GM21447 (cell line): ENCODE measurements around the gene NDUFA12.
"Not testable (repeated sequence)": the region's sequence is repeated elsewhere in the genome, so short reads cannot be mapped to it uniquely, and the experiment has no call there.

Experiments used
- ATAC-seq: cut with Tn5 transposase; IDR thresholded peaks from one replicate; pipeline ENCODE4 v1.9.1; 2021; ENCODE audit not compliant: unreplicated experiment

Gene NDUFA12

DNA sequence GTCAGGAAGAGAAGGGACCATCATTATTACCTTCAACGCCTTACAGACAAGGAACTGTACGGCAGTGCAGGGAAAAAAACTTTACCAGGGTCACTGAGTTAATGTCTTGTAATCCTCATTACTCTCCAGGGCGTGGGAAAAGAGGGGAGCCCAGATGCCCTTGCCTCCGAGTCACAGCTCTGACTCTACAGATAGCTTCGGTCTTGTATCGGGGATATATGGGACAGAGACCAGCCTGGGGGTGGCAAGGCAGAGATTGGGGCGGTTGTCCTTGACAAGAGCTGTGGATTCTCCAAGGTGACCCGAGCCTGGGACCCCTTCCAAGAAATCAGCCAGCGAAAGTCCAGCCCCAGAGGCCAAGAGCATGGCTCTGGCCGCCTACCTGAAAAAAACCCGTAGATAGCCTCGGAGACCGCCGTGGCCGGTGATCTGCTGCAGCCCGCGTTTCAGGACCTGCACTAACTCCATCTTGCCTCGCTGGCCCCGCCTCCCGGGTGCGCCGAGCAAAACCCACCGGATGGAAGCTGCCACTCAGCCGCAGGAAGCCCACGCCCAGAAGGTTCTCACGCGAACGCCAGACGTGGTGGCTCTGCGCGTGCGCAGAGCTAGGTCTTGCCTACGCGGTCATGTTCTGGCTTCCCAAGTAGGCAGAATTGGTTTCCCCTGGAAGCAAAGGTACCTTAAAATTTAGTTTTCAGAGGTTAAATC lies at the start of gene NDUFA12:
TSS of gene NDUFA12 (minus strand) at position 485 of the 708 bp plus-strand sequence. CDS start at position 468, 17 bp downstream.
- peak; percentile 98 for ATAC-seq

DNA sequence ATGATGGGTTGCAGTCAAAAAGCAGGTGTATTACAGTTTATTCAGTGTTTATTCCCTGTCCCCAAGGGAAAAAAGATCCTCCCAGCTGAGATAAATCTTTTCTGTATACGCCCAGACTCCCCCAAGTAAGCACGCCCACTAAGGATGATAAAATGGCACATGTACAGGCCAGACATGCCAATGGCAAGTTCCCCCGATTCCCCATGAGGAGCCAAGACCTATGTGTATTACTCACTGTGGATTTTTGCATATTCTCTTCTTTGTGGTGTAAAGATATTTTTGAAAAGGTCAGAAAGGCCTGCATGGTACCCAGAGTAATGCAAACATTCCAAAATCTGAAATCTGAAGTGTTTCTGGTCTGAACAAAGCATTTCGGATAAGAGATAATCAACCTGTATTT lies 47.7 kb upstream of the NDUFA12 start:
- no peak for ATAC-seq

DNA sequence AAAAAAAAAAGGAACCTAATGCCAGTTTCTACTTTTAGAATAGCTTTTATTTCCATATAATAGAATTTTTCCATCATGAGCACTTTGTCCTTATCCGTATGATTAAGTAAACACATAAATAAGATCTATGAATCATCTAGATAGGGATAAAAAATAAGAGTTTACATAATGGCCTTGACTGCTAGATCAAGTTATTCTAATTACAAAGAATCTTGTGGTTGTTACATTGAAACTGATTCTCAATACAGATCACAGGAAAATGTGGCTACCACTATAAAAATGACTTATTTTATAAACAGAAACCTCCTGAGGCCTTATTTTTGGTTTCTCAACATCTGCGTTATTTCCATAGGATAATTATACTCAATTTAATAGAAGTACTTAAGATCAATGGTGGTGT lies 34.4 kb upstream of the NDUFA12 start:
- ATAC-seq: no peak

DNA sequence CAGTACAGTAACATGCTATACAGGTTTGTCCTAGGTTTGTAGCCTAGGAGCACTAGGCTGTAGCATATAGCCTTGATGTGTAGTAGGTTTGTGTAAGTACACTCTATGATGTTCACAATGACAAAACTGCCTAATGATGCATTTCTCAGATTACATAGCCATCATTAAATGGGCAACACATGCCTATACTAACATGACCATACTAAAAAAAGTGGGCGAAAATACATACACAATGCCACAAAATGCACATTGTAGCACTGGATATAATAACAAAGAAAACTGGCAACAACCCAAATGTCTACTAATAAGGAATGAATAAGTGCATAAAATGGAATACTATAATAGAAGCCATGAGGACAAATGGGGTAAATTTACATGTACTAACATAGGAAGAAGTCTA lies 31.3 kb upstream of the NDUFA12 start:
- no peak for ATAC-seq

DNA sequence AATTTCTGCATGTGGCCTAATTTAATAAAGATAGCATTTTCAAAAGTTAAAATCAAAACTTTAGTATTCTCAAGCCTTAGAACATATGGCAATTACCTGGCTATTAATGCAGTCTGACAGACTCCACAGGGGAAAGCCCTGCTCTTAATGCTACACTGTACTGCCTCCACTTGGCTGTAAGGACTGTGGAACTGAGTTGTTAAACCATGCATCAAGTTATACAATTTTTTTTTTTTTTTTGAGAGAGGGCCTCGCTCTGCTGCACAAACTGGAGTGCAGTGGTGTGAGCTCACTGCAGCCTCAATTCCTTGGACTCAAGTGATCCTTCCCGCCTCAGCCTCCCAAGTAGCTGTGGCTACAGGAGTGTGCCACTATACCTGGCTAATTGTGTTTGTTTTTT lies 19.0 kb upstream of the NDUFA12 start:
- ATAC-seq: no peak

DNA sequence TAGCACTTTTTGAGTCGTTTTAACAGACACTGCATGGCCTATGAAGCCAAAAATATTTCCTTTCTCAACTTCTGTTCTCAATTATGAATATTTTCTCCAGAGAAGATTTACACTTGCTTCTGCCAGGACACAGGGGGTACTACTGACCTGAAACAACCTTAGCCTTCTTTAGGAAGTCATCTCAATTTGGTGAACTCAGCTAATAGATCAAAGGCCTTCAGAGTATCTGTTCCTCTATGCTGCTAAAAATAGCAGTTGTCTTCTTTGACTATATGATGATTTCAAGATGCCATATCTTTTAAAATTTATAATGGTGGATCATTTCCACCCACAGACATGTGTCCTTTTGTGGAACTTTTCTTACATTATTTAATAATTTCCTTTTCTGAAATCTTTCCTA lies 14.0 kb upstream of the NDUFA12 start:
- no peak for ATAC-seq

DNA sequence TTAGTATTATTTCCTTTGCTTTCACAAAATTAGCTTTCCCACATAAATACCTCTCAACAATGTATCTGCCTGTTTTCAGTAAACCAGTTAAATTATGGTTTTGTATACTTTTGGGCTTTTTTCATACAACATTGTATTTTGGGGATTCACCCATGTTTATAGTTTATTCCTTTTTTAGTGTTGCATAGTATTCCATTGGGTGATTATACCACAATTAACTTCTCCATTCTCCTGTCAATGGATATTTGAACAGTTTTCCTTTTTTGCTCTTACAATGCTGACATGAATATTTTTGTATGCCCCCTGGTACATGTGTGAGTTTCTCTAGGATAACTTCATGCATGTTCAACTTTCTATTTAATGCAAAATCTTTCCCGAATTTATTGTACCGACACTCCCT lies 12.6 kb upstream of the NDUFA12 start:
- ATAC-seq: no peak

DNA sequence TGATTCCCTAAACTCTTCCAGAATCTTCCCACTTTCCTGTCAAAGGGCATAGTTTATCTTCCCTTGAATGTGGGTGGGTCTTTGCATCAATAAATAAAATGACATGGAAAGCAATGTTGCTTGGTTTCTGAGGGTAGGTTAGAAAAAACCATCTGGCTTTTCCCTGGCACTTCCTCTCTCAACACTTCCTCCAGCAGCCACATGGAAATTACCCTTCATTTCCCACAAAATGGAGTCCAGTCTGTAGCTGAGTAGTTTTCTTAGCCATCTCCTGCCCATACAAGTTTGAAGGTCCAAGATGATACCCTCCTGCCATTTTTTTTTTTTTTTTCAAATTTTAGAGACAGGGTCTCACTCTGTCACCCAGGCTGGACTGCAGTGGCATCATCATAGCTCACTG lies 11.1 kb upstream of the NDUFA12 start:
- ATAC-seq: no peak

DNA sequence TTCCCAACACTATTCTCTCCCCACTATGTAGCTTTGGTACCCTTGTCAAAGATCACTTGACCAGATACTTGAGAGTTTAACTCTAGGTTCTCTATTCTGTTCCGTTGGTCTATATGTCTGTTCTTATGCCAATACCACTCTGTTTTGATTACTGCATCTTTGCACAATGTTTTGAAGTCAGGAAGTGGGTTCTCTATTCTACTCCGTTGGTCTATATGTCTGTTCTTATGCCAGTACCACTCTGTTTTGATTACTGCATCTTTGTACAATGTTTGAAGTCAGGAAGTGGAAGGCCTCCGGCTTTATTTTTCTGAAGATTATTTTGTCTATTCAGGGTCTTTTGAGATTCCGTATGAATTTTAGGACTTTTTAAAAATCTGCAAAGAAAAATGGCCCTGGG lies 2.7 kb upstream of the NDUFA12 start:
- no peak for ATAC-seq

DNA sequence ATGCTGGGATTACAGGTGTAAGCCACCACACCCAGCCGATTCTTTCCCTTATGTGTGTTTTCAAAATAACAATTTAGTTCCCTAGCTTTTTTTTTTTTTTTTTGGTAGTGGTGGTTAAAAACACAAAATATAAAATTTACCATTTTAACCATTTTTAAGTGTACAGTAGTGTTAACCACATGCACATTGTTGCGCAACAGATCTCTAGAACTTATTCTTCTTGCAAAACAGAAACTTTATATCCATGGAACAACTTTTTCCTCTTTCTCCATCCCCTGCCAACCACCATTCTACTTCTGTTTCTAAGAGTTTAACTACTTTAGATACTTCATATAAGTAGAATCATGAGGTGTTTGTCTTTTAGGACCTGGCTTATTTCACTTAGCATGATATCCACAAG lies 1.1 kb upstream of the NDUFA12 start:
- ATAC-seq: no peak

DNA sequence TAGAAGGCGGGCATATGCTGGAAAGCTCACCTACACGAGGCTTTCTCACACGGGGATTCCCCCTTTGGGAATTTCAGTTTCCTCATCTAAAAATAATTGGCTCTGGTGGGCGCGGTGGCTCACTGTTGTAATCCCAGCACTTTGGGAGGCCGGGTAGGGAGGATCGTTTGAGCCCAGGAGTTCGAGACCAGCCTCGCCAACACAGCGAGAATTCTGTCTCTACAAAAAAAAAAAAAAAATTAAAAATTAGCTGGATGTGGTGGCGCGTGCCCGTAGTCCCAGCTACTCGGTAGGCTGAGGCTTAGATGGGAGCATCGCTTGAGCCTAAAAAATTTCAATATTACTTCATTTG lies 400 bp upstream of the NDUFA12 start:
- ATAC-seq: peak; percentile 10

DNA sequence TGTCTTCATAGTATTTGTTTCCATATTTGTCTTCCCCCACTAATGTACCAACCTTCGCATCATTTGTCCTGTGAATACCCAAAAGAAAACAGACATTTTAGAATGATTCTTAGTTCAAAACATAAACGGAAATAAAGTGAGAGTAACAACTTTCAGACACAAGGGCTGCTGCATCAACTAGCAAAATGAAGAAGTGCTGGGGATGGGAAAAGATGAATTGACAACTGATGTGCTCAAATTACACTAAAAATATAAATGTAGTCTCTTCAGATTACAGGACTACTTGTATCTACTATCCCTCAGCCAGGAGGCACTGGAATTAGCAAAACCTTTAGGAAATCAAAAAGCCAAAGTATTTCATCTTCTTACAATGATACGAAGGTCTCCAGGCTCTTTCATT lies 743 bp downstream of the NDUFA12 start:
- no peak for ATAC-seq

DNA sequence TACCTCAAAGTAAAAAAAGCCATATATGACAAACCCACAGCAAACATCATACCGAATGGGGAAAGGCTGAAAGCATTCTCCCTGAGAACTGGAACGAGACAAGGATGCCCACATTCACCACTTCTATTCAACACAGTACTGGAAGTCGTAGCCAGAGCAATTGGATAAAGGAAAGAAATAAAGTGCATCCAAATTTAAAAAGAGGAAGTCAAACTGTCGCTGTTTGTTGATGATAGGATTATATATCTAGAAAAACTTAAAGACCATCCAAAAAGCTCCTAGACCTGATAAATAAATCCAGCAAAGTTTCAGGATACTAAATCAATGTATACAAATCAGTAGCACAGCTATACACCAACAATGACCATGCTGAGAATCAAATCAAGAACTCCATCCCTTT lies 5.2 kb downstream of the NDUFA12 start:
- no peak for ATAC-seq

DNA sequence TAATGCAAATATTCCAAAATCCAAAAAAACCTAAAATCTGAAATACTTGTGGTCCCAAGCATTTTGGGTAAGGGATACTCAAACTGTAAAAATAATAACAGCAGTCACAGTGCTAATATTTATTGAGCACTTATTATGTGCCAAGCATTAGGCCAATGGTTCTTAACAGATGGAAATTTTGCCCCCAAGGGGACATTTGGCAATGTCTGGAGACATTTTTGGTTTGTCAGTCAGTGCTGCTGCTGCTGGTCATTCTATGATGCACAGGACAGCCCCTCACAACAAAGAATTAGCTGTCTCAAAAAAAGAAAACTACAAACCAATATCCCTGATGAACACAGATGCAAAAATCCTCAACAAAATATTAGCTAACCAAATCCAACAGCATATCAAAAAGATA lies 5.8 kb downstream of the NDUFA12 start:
- no peak for ATAC-seq

DNA sequence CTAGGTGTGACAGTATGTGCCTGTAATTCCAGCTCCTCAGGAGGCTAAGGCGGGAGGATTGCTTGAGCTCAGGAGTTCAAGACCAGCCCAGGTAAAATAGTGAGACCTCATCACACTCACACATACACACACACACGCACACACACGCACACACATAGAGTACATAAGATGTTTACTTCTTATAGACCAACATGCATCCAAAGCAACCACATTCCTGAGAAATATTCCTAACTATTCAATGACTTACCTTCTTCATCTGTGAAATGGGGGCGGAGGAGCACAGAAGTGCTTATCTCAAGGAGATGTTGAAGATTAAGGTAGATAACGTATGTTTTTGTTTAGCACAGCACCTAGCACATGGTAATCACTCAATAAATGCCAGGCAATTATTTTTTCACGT lies 6.4 kb downstream of the NDUFA12 start:
- no peak for ATAC-seq

DNA sequence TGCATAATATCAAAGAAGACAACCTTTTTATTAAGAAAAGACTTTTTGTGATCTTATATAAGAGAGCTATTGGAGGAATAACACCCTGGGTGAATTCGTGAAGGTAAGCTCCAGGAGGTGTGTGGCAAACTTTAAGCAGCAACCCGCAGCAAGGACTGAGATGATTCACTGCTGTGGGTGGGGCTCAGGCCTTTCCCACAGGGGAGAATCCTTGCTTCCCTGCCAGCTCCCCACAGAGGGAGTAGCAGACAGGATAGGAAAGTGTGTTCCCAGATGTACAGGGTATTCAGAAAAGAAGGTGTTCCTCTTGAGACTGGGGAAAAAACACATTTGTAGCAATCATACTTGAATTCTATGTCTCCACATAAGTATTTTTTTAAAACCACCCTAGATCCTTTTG lies 9.2 kb downstream of the NDUFA12 start:
- ATAC-seq: no peak

DNA sequence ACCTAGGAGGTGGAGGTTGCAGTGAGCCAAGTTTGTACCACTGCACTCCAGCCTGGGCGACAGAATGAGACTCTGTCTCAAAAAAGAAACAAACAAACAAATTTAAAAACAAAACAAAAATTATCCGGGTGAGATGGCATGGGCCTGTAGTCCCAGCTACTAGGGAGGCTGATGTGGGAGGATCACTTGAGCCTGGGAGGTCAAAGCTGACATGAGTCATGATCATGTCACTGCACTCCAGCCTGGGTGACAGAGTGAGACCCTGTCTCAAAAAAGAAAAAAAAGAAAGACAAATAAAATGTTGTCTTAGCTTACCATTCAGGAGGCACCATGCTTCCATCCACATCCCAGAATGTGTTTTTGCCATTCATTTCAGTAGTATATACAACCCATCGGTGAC lies 9.6 kb downstream of the NDUFA12 start:
- ATAC-seq: not testable (repeated sequence)

DNA sequence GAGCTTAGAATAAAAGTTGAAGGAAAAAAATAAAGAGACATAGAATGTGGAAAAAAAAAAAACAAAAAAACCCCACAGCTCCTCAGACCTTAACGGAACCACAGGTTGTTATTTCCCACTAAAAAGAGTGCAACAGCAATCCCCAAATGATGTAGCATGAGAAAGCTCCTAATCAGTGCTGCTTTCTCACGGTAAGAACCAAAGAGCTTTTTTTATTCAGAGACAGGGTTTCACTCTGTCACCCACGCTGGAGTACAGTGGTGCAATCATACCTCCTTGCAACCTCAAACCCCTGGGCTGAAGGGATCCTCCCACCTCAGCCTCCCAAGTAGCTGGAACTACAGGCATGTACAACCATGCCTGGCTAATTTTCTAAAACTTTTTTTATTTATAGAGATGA lies 13.3 kb downstream of the NDUFA12 start:
- no peak for ATAC-seq

DNA sequence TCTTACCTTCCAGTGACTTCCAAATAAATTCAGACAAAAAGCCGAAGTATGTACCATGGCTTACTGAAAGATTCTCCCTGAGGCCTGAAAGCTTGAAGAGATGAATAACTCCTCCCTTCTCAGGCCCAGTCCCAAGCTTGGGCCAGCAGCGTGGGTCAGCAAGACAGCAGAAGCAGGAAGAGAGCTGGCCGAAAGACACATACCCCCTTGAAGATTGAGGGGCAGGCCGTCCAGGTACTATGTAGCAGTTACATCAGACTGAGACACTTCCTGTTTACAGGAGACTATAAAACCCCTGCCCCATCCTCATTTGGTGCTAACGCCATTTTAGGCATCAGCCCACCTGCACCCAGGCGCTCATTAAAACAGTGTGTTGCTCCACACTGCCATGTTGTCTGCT lies 15.0 kb downstream of the NDUFA12 start:
- no peak for ATAC-seq

DNA sequence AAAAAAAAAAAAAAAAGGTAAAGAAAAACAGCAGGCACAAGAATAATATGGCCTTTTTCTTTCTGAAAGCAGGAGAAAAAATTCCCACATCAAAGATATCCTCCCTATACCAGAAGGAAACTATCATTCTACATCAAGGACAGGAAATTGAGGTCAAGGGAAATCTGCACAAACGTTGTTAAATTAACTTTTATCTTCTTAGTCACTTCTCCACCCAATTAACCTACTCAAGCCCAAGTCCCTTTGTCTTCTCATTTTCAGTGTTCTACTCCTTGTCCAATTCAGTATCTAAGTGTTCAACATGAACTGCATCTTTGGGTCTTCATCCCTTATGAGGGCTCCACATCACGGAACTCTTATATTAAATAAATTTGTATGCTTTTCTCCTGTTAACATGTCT lies 15.7 kb downstream of the NDUFA12 start:
- no peak for ATAC-seq

DNA sequence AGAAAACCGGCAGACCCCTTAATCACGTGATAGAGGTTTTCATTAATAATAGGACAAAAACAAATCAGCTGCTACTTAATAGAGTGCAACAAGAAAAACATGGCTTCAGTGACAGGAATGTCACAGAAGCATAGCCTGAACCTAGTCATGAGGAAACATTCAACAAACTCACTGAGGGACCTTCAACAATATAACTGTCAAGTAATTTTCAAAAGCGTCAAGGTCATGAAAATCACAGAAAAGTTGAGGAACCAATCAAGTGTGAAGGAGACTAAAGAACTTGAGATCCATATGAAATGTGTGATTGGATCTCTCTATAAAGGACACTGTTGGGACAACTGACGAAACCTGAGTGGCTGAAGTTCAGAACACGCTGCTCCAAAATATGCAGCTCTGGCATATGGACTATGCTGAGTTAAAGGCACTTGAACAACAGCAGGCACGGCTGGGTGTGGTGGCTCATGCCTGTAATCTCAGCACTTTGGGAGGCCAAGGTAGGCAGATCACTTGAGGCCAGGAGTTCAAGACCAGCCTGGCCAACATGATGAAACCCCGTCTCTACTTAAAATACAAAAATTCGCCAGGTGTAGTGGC lies 16.3 kb downstream of the NDUFA12 start:
- no peak for ATAC-seq

DNA sequence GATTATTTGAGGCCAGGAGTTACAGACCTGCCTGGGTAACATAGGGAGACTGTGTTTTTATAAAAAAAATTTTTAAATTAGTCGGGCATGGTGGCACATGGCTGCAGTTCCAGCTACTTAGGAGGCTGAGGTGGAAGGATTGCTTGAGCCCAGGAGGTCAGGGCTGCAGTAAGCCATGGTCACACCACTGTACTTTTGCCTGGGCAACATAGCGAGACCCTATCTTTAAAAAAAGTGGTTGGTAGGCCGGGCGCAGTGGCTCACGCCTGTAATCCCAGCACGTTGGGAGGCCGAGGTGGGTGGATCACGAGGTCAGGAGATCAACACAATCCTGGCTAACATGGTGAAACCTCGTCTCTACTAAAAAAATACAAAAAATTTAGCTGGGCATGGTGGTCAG lies 18.4 kb downstream of the NDUFA12 start:
- ATAC-seq: not testable (repeated sequence)

DNA sequence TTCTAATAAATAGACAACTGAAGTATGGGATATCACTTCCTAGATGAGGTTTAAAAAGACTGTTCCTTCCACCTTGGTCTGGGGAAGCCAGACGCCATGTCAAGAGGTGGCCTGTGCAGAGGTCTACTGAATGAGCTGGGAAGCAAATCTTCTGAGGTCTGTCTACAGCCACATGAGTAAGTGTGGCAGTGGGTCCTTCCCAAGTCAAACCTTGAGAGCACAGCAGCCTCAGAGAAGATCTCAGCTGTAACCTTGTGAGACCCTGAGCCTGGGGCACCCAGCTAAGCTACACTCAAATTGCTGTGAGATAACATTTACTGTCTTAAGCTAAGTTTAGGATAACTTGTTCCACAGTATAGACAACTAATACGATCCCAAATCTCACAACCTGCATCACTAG lies 20.2 kb downstream of the NDUFA12 start:
- no peak for ATAC-seq
